ENCODE results near the gene PTPRO. TPM values are rescaled to one million over a fixed set of nuclear protein-coding genes. Genes with fewer than 3 reads are reported as not detected.

Gene PTPRO
- total RNA-seq, 4 donors from 2014 or later: 0.10 to 1.1 (median 0.32) TPM

DNA sequence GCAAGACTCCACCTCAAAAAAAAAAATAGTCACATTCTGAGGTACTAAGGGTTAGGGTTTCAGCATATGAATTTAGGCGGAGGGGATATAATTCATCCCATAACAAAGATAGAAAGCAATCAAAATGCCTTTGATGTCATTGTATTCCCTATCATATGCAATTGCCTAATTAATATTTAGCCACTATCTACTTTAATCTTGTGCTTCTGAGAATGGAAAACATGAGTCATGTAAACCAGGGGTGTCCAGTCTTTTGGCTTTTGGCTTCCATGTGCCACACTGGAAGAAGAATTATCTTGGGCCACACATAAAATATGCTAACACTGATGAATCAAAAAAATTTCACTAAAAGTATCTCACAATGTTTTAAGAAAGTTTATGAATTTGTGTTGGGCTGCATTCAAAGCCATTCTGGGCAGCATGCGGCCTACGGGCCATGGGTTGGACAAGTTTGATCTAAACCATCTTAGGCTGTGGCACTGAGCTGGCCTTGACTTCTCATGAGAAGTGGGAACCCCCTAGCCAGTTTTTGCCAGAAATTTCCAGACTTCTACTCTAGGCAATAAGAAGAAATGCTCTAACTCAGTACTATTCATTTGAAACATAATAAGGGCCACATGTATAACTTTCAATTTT lies 219.8 kb downstream of the PTPRO start:
- Histone ChIP-seq H3K36me3 (no peaks in the 10 kb centered on the region), H3K27ac (no peak overlapping the region), H3K27me3 (no peaks in the 10 kb centered on the region), H3K4me3 (replicated peaks in 1 of 3) (no peak overlapping the region), H3K9me3 (no peaks in the 10 kb centered on the region), H3K4me1 (peaks cover 0 to 6% of the 10 kb centered on the region in 2 donors)
- TF ChIP-seq, protein P1, sequence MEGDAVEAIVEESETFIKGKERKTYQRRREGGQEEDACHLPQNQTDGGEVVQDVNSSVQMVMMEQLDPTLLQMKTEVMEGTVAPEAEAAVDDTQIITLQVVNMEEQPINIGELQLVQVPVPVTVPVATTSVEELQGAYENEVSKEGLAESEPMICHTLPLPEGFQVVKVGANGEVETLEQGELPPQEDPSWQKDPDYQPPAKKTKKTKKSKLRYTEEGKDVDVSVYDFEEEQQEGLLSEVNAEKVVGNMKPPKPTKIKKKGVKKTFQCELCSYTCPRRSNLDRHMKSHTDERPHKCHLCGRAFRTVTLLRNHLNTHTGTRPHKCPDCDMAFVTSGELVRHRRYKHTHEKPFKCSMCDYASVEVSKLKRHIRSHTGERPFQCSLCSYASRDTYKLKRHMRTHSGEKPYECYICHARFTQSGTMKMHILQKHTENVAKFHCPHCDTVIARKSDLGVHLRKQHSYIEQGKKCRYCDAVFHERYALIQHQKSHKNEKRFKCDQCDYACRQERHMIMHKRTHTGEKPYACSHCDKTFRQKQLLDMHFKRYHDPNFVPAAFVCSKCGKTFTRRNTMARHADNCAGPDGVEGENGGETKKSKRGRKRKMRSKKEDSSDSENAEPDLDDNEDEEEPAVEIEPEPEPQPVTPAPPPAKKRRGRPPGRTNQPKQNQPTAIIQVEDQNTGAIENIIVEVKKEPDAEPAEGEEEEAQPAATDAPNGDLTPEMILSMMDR (IDR thresholded peaks at IDR 0.05): no peak
- no peak for TF ChIP-seq POLR2A (IDR thresholded peaks at IDR 0.05)
- DNase-seq: no peak
- intact Hi-C loops (cut with DNase I): no loop called here
- 96% methylated on average over 3 of the region's 3 CpGs for WGBS, 2 donors

DNA sequence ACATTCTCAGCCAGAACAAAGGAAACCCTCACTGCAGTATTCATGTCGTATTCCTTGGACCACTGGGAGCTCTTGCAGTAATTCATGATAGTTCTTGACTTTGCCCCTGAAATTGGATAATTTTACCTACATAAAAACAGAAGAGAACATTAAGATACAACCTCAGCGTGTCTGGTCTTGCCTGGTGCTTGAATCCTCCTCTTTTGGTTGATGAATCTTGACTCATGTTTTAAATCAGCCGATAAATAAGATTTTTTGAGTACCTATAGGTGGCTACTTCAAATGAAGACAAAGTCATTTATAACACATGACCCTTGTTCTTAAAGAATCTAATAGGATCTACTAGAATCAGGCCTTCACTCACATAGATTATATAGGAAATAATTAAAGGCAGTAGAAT lies 221.0 kb downstream of the PTPRO start:
- Histone ChIP-seq H3K27me3 (no peaks in the 10 kb centered on the region), H3K9me3 (no peaks in the 10 kb centered on the region), H3K4me3 (replicated peaks in 1 of 3) (no peak overlapping the region), H3K27ac (no peak overlapping the region), H3K36me3 (no peaks in the 10 kb centered on the region), H3K4me1 (peaks cover 0 to 6% of the 10 kb centered on the region in 2 donors)
- whole genome bisulfite sequencing, 2 donors: 75 to 78% methylated on average over 3 of the region's 3 CpGs
- intact Hi-C loops (cut with DNase I): no loop called here
- TF ChIP-seq, protein P1 (IDR thresholded peaks at IDR 0.05): no peak
- no peak for TF ChIP-seq POLR2A (IDR thresholded peaks at IDR 0.05)
- DNase-seq: no peak

DNA sequence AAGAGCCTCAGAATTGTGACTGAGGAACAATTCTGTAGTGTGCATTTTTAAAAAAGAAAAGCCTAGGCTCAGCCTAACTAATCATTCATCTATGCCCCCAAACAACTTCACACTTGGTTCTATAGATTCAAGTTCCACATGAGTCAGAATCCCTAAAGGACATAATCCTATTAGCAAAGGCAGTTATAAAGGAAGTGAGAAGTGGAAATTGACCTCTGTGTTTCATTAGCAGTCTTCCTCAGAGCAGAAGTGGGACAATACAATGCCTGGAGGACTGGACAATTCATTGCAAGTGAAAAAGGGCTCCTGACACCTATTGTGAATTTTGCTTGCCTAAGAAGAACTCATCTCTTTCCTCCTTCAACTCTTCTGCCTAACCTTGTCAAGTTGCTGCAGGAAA lies 222.3 kb downstream of the PTPRO start:
- DNase-seq: no peak
- H3K9me3 ChIP-seq: no peaks in the 10 kb centered on the region
- intact Hi-C loops (cut with DNase I): no loop called here
- H3K4me3 ChIP-seq (replicated peaks in 1 of 3): no peak overlapping the region
- no peaks in the 10 kb centered on the region for H3K4me1 ChIP-seq
- H3K27ac ChIP-seq: no peak overlapping the region
- TF ChIP-seq, protein P1 (IDR thresholded peaks at IDR 0.05): no peak
- no peak for TF ChIP-seq POLR2A (IDR thresholded peaks at IDR 0.05)
- no peaks in the 10 kb centered on the region for H3K36me3 ChIP-seq
- H3K27me3 ChIP-seq: no peaks in the 10 kb centered on the region

DNA sequence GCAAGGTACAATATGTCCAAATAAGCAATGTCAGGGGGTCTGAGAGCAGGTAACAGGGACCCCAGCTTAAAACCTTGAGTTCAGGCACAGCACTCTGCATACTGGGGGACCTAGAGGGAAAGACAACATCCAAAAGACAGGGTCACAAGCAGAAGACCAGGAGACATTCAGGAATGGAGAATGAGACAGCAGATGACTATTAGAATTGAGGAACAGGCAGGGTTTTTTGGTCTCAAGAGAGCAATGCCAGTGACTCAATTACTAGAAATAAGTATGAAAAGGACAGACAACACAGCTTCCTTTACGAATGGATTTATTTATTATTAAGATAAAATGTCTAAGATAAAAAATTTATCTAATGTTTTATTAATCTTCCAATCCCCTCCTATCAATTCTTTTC lies 223.0 kb downstream of the PTPRO start:
- Histone ChIP-seq H3K27ac (no peak overlapping the region), H3K36me3 (no peaks in the 10 kb centered on the region), H3K9me3 (no peaks in the 10 kb centered on the region), H3K27me3 (no peaks in the 10 kb centered on the region), H3K4me3 (replicated peaks in 1 of 3) (no peak overlapping the region), H3K4me1 (no peaks in the 10 kb centered on the region)
- no peak for TF ChIP-seq POLR2A (IDR thresholded peaks at IDR 0.05)
- TF ChIP-seq, protein P1 (IDR thresholded peaks at IDR 0.05): no peak
- intact Hi-C loops (cut with DNase I): no loop called here
- 86 to 88% methylated on average over 1 of the region's 1 CpG for WGBS, 2 donors
- DNase-seq: no peak

DNA sequence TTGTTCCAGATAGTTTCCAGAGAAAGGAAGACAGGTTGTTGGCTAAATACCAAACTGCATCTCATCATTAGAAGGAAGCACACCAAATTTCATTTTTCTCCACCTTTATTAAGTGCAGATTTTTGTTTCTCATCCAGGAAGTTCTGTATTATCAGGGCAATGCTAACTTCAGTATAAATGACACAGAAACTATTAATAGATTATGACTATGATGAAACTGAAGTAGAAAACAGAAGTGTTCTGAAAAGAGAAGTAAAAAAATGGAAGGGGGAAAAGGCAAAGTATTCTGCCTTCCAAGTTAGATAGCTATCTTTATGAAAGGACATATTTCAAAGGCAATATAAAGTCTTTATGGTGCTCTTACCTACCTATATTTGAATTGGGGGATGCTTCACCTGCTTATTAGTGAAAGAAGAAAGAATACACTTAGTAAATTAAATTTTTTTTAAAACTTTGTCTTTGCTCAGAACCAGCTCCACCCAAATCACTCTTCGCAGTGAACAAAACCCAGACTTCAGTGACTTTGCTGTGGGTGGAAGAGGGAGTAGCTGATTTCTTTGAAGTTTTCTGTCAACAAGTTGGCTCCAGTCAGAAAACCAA lies 223.9 kb downstream of the PTPRO start:
- no peak overlapping the region for H3K27ac ChIP-seq
- H3K9me3 ChIP-seq: no peaks in the 10 kb centered on the region
- H3K36me3 ChIP-seq: no peaks in the 10 kb centered on the region
- intact Hi-C loops (cut with DNase I): no loop called here
- TF ChIP-seq, protein P1 (IDR thresholded peaks at IDR 0.05): no peak
- no peak for TF ChIP-seq POLR2A (IDR thresholded peaks at IDR 0.05)
- no peaks in the 10 kb centered on the region for H3K4me1 ChIP-seq
- no peaks in the 10 kb centered on the region for H3K27me3 ChIP-seq
- H3K4me3 ChIP-seq (replicated peaks in 1 of 3): no peak overlapping the region
- DNase-seq: no peak
- WGBS, 2 donors: 79 to 84% methylated on average over 1 of the region's 1 CpG
